A673 (cell line): ENCODE measurements around the gene LRRC10B.

Experiments used
- CTCF ChIP-seq: fragments of 300-800, 200-600 bp; sonication (generic); conservative IDR thresholded peaks from 2 replicates; pipeline ENCODE4 v1.5.1; 2017; ENCODE audit warnings: low read depth, mild to moderate bottlenecking, antibody characterized with exemption, low read length, moderate library complexity, mixed read lengths
- EZH2 ChIP-seq: fragments of 200-600 bp; sonication (generic); IDR thresholded peaks from 2 replicates; pipeline ENCODE4 v1.6.1; 2017; ENCODE audit warnings: borderline replicate concordance, low read depth, mild to moderate bottlenecking, mixed read lengths, antibody characterized with exemption, low read length; ENCODE audit not compliant: poor library complexity, severe bottlenecking

- no peak for TF ChIP-seq CTCF
- no peak for TF ChIP-seq EZH2
Observed at GRCh38 chr11:61486779-61487178, 21.8 kb upstream of the LRRC10B start.
